ENCODE data around the gene CX3CR1. TPM values are rescaled to one million over a fixed set of nuclear protein-coding genes. Genes with fewer than 3 reads are reported as not detected.

CX3CR1 gene
- total RNA-seq, 2 experiments from 2014 or later, result 0.14 to 0.27 TPM

DNA sequence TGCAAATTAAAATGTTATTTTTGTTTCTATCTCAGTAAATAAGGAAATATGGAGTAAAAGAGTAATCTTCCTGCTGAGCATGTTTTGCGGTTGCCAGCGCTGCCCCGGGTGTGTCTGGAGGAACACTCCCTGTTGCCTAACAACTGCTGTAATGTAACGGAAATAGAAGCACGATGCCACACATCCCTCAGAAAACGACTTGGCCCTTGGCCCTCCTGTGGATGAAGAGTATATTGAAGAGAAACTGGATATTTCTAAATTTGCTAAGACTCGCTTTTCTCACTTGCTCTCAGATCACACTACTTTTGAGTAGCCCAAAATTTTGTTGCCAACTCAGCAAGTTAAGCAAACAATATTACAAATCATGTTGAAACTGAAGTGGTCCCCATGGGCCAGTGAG is 18.9 kb downstream of the CX3CR1 start:
- no peaks in the 10 kb centered on the region for H3K27me3 Mint-ChIP-seq
- TF ChIP-seq, protein P1, sequence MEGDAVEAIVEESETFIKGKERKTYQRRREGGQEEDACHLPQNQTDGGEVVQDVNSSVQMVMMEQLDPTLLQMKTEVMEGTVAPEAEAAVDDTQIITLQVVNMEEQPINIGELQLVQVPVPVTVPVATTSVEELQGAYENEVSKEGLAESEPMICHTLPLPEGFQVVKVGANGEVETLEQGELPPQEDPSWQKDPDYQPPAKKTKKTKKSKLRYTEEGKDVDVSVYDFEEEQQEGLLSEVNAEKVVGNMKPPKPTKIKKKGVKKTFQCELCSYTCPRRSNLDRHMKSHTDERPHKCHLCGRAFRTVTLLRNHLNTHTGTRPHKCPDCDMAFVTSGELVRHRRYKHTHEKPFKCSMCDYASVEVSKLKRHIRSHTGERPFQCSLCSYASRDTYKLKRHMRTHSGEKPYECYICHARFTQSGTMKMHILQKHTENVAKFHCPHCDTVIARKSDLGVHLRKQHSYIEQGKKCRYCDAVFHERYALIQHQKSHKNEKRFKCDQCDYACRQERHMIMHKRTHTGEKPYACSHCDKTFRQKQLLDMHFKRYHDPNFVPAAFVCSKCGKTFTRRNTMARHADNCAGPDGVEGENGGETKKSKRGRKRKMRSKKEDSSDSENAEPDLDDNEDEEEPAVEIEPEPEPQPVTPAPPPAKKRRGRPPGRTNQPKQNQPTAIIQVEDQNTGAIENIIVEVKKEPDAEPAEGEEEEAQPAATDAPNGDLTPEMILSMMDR (IDR thresholded peaks at IDR 0.05), result peak; percentile 21
- H3K9me3 ChIP-seq (ENCODE audit: control insufficient read depth in 1 of 2, insufficient read depth in 1 of 2, low read length in 2 of 2), result no peaks in the 10 kb centered on the region
- no peaks in the 10 kb centered on the region for H3K36me3 Mint-ChIP-seq (ENCODE audit: low read depth)
- no peaks in the 10 kb centered on the region for H3K36me3 ChIP-seq (ENCODE audit: insufficient read depth, low read length)
- no peaks in the 10 kb centered on the region for H3K27me3 ChIP-seq (ENCODE audit: control insufficient read depth in 1 of 2, insufficient read depth in 2 of 2, low read length in 2 of 2)
- no peak overlapping the region for H3K4me3 Mint-ChIP-seq
- intact Hi-C loops (cut with DNase I, micrococcal nuclease), result no loop called here
- CTCF ChIA-PET, result no interaction called here
- no peak overlapping the region for H3K27ac Mint-ChIP-seq
- peaks cover 6% of the 10 kb centered on the region for H3K4me1 Mint-ChIP-seq (ENCODE audit: low read depth)
- POLR2A ChIA-PET, result no interaction called here
- H3K27ac ChIP-seq (ENCODE audit: low read depth in 1 of 2, low read length in 2 of 2), result no peak overlapping the region
- ATAC-seq (ENCODE audit: poor library complexity), result peak; percentile 99
- H3K9me3 Mint-ChIP-seq, result no peaks in the 10 kb centered on the region
- H3K4me1 ChIP-seq (ENCODE audit: insufficient read depth, low read length), result peaks cover 25% of the 10 kb centered on the region
- DNase-seq, result peak in 13 of 14 experiments; percentile 14 to 89 (median 28)
- no peak overlapping the region for H3K4me3 ChIP-seq (ENCODE audit: low read length)

DNA sequence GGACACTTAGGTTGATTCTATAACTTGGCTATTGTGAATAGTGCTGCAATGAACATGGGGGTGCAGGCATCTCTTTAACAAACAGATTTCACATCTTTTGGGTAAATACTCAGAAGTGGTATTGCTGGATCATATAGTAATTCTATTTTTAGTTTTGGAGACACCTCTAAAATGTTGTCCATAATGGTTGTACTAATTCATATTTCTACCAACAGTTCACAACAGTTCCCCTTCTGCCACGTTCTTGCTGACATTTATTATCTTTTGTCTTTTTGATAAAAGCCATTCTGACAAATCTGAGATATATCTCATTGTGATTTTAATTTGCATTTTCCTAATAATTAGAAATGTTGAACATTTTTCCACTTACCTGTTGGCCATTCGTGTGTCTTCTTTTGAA is 19.5 kb downstream of the CX3CR1 start:
- ATAC-seq (ENCODE audit: poor library complexity) (no peak), DNase-seq (no peak)
- no peaks in the 10 kb centered on the region for H3K36me3 ChIP-seq (ENCODE audit: insufficient read depth, low read length)
- no peaks in the 10 kb centered on the region for H3K9me3 ChIP-seq (ENCODE audit: control insufficient read depth in 1 of 2, insufficient read depth in 1 of 2, low read length in 2 of 2)
- H3K9me3 Mint-ChIP-seq, result no peaks in the 10 kb centered on the region
- TF ChIP-seq, protein P1 (IDR thresholded peaks at IDR 0.05), result no peak
- intact Hi-C loops (cut with DNase I, micrococcal nuclease), result no loop called here
- peaks cover 31% of the 10 kb centered on the region for H3K4me1 ChIP-seq (ENCODE audit: insufficient read depth, low read length)
- CTCF ChIA-PET, result no interaction called here
- H3K27ac ChIP-seq (ENCODE audit: low read depth in 1 of 2, low read length in 2 of 2), result no peak overlapping the region
- H3K4me3 Mint-ChIP-seq, result no peak overlapping the region
- no peaks in the 10 kb centered on the region for H3K36me3 Mint-ChIP-seq (ENCODE audit: low read depth)
- POLR2A ChIA-PET, result no interaction called here
- H3K4me1 Mint-ChIP-seq (ENCODE audit: low read depth), result peaks cover 6% of the 10 kb centered on the region
- H3K27ac Mint-ChIP-seq, result no peak overlapping the region
- H3K27me3 ChIP-seq (ENCODE audit: control insufficient read depth in 1 of 2, insufficient read depth in 2 of 2, low read length in 2 of 2), result no peaks in the 10 kb centered on the region
- no peak overlapping the region for H3K4me3 ChIP-seq (ENCODE audit: low read length)
- no peaks in the 10 kb centered on the region for H3K27me3 Mint-ChIP-seq

DNA sequence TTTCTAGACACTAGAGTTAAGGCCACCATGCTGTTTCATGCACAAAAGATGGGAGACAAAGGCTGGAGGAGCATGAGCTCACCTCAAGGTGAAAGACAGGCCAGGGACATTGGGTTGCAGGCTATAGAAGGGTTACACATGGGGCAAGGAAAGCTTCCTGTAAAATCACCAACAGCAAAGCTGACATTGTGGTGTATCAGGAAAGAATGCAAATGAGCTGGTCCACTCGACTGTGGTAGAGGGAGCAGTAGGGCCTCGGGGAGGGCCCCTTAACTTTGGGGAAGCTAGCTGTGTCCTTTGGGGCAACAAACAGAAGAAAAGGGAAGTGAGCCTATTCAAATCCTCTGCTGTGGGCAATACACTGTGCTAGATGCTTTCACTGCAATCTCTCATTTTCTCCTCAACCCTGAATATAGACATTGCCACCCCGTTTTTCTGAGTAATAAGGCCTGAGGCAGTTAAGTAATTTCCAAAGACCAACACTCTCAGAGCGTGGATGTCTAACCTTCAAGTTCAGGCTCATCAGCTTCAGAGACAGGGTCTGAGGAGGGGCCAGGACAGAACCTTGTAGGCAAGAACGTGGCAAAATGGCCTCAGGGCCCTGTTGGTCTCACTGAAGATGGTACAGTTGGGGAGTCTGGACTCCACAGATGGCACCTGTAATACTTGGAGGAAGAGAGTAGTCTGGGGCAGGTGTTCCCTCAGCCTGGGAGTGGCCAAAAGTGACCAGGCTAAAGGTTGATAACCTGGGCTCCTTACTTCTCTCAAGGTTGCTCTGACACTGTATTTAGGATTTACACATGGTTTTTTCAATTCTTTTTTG is 24.1 kb downstream of the CX3CR1 start:
- ChIA-PET CTCF (interaction anchor here (0.6 to 1.6 kb wide), 2 partner anchors 33 to 40 kb away, joined by 3 to 4 read pairs; no protein-coding TSS in a partner anchor), POLR2A (no interaction called here)
- DNase-seq (peak in 3 of 14 experiments; percentile 37 to 54 (median 43)), ATAC-seq (ENCODE audit: poor library complexity) (no peak)
- Histone ChIP-seq H3K9me3 (ENCODE audit: control insufficient read depth in 1 of 2, insufficient read depth in 1 of 2, low read length in 2 of 2) (no peaks in the 10 kb centered on the region), H3K4me1 (ENCODE audit: insufficient read depth, low read length) (peaks cover 25% of the 10 kb centered on the region), H3K27ac (ENCODE audit: low read depth in 1 of 2, low read length in 2 of 2) (no peak overlapping the region), H3K27me3 (ENCODE audit: control insufficient read depth in 1 of 2, insufficient read depth in 2 of 2, low read length in 2 of 2) (no peaks in the 10 kb centered on the region), H3K4me3 (ENCODE audit: low read length) (no peak overlapping the region), H3K36me3 (ENCODE audit: insufficient read depth, low read length) (no peaks in the 10 kb centered on the region)
- Mint-ChIP-seq H3K4me3 (no peak overlapping the region), H3K27me3 (peaks cover 4% of the 10 kb centered on the region), H3K27ac (no peak overlapping the region), H3K4me1 (ENCODE audit: low read depth) (peaks cover under 1% of the 10 kb centered on the region), H3K36me3 (ENCODE audit: low read depth) (no peaks in the 10 kb centered on the region), H3K9me3 (no peaks in the 10 kb centered on the region)
- intact Hi-C loops (cut with DNase I, micrococcal nuclease), result no loop called here
- TF ChIP-seq, protein P1 (IDR thresholded peaks at IDR 0.05), result no peak

All from CD4-positive, alpha-beta T cell (primary cell).